ENCODE measurements around the gene CHRNB1. TPM values are rescaled to one million over a fixed set of nuclear protein-coding genes. Genes with fewer than 3 reads are reported as not detected.

Gene CHRNB1
- total RNA-seq, 4 donors from 2014 or later = 7.8 to 16.0 (median 13.6) TPM

- DNase-seq (ENCODE audit: low spot score in 2 of 2) = no peak
- H3K4me3 ChIP-seq (ENCODE audit: low read depth, poor library complexity, severe bottlenecking) = no peak overlapping the region
- 71 to 72% methylated on average over 13 to 18 of the region's 18 CpGs for WGBS, 2 donors
- TF ChIP-seq POLR2A (IDR thresholded peaks at IDR 0.05) (no peak), CTCF (IDR thresholded peaks at IDR 0.05) (no peak)
- intact Hi-C loops (cut with DNase I; ENCODE audit: low total_unique reads) = no loop called here
These were observed 26.2 kb upstream of the CHRNB1 start for GRCh38 chr17:7418472-7419152.

- H3K4me3 ChIP-seq (ENCODE audit: low read depth, poor library complexity, severe bottlenecking) = no peak within 1 kb of the TSS
- intact Hi-C loops (cut with DNase I; ENCODE audit: low total_unique reads) = loop anchor here (10.0 kb wide), 1 partner anchor 55 kb away; no protein-coding TSS in a partner anchor
- DNase-seq (ENCODE audit: low spot score in 2 of 2) = no peak
- WGBS, 2 donors = 74 to 85% methylated on average over 9 to 17 of the region's 17 CpGs
- TF ChIP-seq POLR2A (IDR thresholded peaks at IDR 0.05) (no peak), CTCF (IDR thresholded peaks at IDR 0.05) (no peak)
These were observed 24.8 kb upstream of the CHRNB1 start, which contains the start of gene SPEM1 for GRCh38 chr17:7419819-7420610. SPEM1 (plus strand) TSS chr17:7420324; CDS start chr17:7420385, 61 bp downstream.

- intact Hi-C loops (cut with DNase I; ENCODE audit: low total_unique reads) = loop anchor here (10.0 kb wide), 1 partner anchor 56 kb away; no protein-coding TSS in a partner anchor
- DNase-seq (ENCODE audit: low spot score in 2 of 2) = no peak
- WGBS, 2 donors = 93 to 95% methylated on average over 16 of the region's 16 CpGs
- no peak overlapping the region for H3K4me3 ChIP-seq (ENCODE audit: low read depth, poor library complexity, severe bottlenecking)
- no peak for TF ChIP-seq POLR2A (IDR thresholded peaks at IDR 0.05)
These were observed 23.7 kb upstream of the CHRNB1 start for GRCh38 chr17:7421186-7421585.

- WGBS, 2 donors = 68 to 76% methylated on average over 4 of the region's 4 CpGs
- intact Hi-C loops (cut with DNase I; ENCODE audit: low total_unique reads) = loop anchor here (10.0 kb wide), 1 partner anchor 59 kb away; no protein-coding TSS in a partner anchor
- TF ChIP-seq CTCF (IDR thresholded peaks at IDR 0.05) = no peak
- no peak for DNase-seq (ENCODE audit: low spot score in 2 of 2)
- no peak overlapping the region for H3K4me3 ChIP-seq (ENCODE audit: low read depth, poor library complexity, severe bottlenecking)
These were observed 21.2 kb upstream of the CHRNB1 start for GRCh38 chr17:7423679-7424078.

GRCh38 chr17:7425316-7425715, 19.5 kb upstream of the CHRNB1 start, which contains the start of gene SPEM2:
SPEM2 (plus strand) TSS chr17:7425616; CDS start chr17:7425689, 73 bp downstream.
- intact Hi-C loops (cut with DNase I; ENCODE audit: low total_unique reads) = loop anchor here (10.0 kb wide), 1 partner anchor 61 kb away; no protein-coding TSS in a partner anchor
- no peak within 1 kb of the TSS for H3K4me3 ChIP-seq (ENCODE audit: low read depth, poor library complexity, severe bottlenecking)
- 83 to 92% methylated on average over 7 of the region's 7 CpGs for WGBS, 2 donors
- no peak for DNase-seq (ENCODE audit: low spot score in 2 of 2)
- TF ChIP-seq POLR2A (IDR thresholded peaks at IDR 0.05) (no peak), CTCF (IDR thresholded peaks at IDR 0.05) (no peak)

- no peak for TF ChIP-seq CTCF (IDR thresholded peaks at IDR 0.05)
- TF ChIP-seq POLR2A (IDR thresholded peaks at IDR 0.05) = no peak
- intact Hi-C loops (cut with DNase I; ENCODE audit: low total_unique reads) = loop anchor here (10.0 kb wide), 1 partner anchor 61 kb away; no protein-coding TSS in a partner anchor
- DNase-seq (ENCODE audit: low spot score in 2 of 2) = no peak
- H3K4me3 ChIP-seq (ENCODE audit: low read depth, poor library complexity, severe bottlenecking) = no peak overlapping the region
- WGBS, 2 donors = 91% methylated on average over 8 of the region's 8 CpGs
These were observed 19.1 kb upstream of the CHRNB1 start for GRCh38 chr17:7425756-7426155.

Data from lower leg skin (tissue), 4 donors.